Endodermal cell (in vitro differentiated cells): Measurements from ENCODE around the gene MIEF1. TPM values are rescaled to one million over a fixed set of nuclear protein-coding genes. Genes with fewer than 3 reads are reported as not detected.

Experiments
- DNase-seq: peaks from one replicate; pipeline ENCODE4 v3.0.0-alpha.2; 2017
- H3K27ac ChIP-seq: 2 replicates; pipeline ENCODE4 v1.5.1; 2013; ENCODE audit warnings: mild to moderate bottlenecking, low read depth, low read length, moderate library complexity
- H3K27me3 ChIP-seq: 2 replicates; pipeline ENCODE4 v1.6.1; 2013; ENCODE audit warnings: mild to moderate bottlenecking, low read length, moderate library complexity; ENCODE audit not compliant: insufficient read depth, control insufficient read depth, poor library complexity, severe bottlenecking
- H3K36me3 ChIP-seq: 2 replicates; pipeline ENCODE4 v1.7.0; 2013; ENCODE audit warnings: mild to moderate bottlenecking, low read length, moderate library complexity; ENCODE audit not compliant: control insufficient read depth, insufficient read depth
- H3K4me1 ChIP-seq: one replicate; pipeline ENCODE4 v1.7.0; 2013; ENCODE audit warnings: low read length; ENCODE audit not compliant: control insufficient read depth, insufficient read depth
- H3K4me3 ChIP-seq: 2 replicates; pipeline ENCODE4 v1.5.1; 2013; ENCODE audit warnings: mild to moderate bottlenecking, low read length, moderate library complexity
- H3K9ac ChIP-seq: 2 replicates; pipeline ENCODE4 v1.6.1; 2013; ENCODE audit warnings: mild to moderate bottlenecking, low read length, moderate library complexity; ENCODE audit not compliant: poor library complexity, severe bottlenecking; ENCODE audit errors: extremely low read depth
- H3K9me3 ChIP-seq: 2 replicates; pipeline ENCODE4 v1.6.1; 2013; ENCODE audit warnings: mild to moderate bottlenecking, low read length, moderate library complexity; ENCODE audit not compliant: control insufficient read depth
- H3K27ac Mint-ChIP-seq: 2 replicates; pipeline ENCODE4 v1.8.0; 2020; ENCODE audit warnings: mixed read lengths
- H3K27me3 Mint-ChIP-seq: 2 replicates; pipeline ENCODE4 v1.8.0; 2021; ENCODE audit warnings: mild to moderate bottlenecking, mixed read lengths; ENCODE audit not compliant: insufficient read depth
- H3K36me3 Mint-ChIP-seq: 2 replicates; pipeline ENCODE4 v1.8.0; 2020; ENCODE audit warnings: low read depth, mixed read lengths
- H3K4me1 Mint-ChIP-seq: 2 replicates; pipeline ENCODE4 v1.8.0; 2020; ENCODE audit warnings: mixed read lengths
- H3K4me3 Mint-ChIP-seq: 2 replicates; pipeline ENCODE4 v1.8.0; 2020; ENCODE audit warnings: mild to moderate bottlenecking, moderate library complexity, mixed read lengths
- H3K9me3 Mint-ChIP-seq: 2 replicates; pipeline ENCODE4 v1.8.0; 2020; ENCODE audit warnings: mild to moderate bottlenecking, mixed read lengths
- CTCF ChIP-seq: fragments of 200-600 bp; sonication (generic); conservative IDR thresholded peaks from 2 replicates; pipeline ENCODE4 v1.5.0; 2021; ENCODE audit warnings: antibody characterized with exemption, mild to moderate bottlenecking
- WGBS, 2 experiments: methylation state at CpG; one replicate each; pipeline versions ENCODE4 v1.1.5 to v1.1.7; 2013; ENCODE audit warnings: missing lambda C conversion rate in 2 of 2, mixed read lengths in 1 of 2; ENCODE audit not compliant: insufficient coverage in 1 of 2, insufficient read length in 1 of 2; 5-methylcytosine and 5-hydroxymethylcytosine counted together
- total RNA-seq, 2 donors: library from RNA; stranded (reverse); fragmentation: NEBNext Ultra II Directional in 1 of 2; extraction: Animal tissue kit (Norgen Biotek cat#: 25700) in 1 of 2; gene quantifications; 2 replicates in 1 of 2; 3 replicates in 1 of 2; pipeline ENCODE4 v1.2.1, GENCODE V29; 2021

Gene MIEF1
- total RNA-seq, 2 donors from 2014 or later: 36.0 to 43.3 TPM

GRCh38 chr22:39534092-39534506, 32.0 kb downstream of the MIEF1 start:
- no peaks in the 10 kb centered on the region for H3K9me3 Mint-ChIP-seq
- WGBS, 2 experiments: 88 to 90% methylated on average over 4 to 12 of the region's 12 CpGs
- no peaks in the 10 kb centered on the region for H3K27me3 ChIP-seq
- no peak overlapping the region for H3K27ac ChIP-seq
- H3K4me1 Mint-ChIP-seq: peaks cover 33% of the 10 kb centered on the region
- H3K4me1 ChIP-seq: peaks cover 25% of the 10 kb centered on the region
- peak overlapping the region; percentile 27 for H3K4me3 Mint-ChIP-seq
- no peak overlapping the region for H3K4me3 ChIP-seq
- no peak overlapping the region for H3K9ac ChIP-seq
- no peaks in the 10 kb centered on the region for H3K27me3 Mint-ChIP-seq
- DNase-seq: peak; percentile 74
- peak overlapping the region; percentile 92 for H3K27ac Mint-ChIP-seq
- no peaks in the 10 kb centered on the region for H3K9me3 ChIP-seq
- TF ChIP-seq CTCF: no peak
- peaks cover 22% of the 10 kb centered on the region for H3K36me3 ChIP-seq
- H3K36me3 Mint-ChIP-seq: peaks cover 20% of the 10 kb centered on the region

GRCh38 chr22:39534591-39535356, 32.7 kb downstream of the MIEF1 start:
- H3K4me1 Mint-ChIP-seq: peaks cover 28% of the 10 kb centered on the region

DNA sequence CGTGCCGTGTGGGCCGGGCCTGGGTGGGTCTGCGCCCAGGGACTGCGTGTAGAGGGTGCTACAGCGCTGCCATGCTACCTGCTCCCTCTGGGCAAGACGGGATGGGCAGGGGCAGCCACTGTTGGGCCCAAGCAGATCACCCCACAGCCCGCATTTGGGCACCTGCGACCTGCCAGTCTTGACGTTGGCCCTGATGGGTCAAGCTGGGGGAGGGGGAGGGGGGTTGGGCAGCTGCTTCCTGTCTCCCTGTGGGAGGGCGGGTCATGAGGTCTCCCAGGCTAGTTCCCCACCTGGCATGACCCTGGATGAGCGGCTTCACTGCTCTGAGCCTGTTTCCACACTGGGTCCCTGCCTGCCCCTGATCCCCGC, 33.3 kb downstream of the MIEF1 start:
- Mint-ChIP-seq H3K4me3 (no peak overlapping the region), H3K27me3 (peaks cover 3% of the 10 kb centered on the region)
- TF ChIP-seq CTCF: no peak

More at GRCh38 chr22:39534591-39535356, 32.7 kb downstream of the MIEF1 start:
- no peak overlapping the region for H3K27ac ChIP-seq
- Mint-ChIP-seq H3K9me3 (no peaks in the 10 kb centered on the region), H3K4me3 (peak overlapping the region; percentile 27), H3K27ac (peak overlapping the region; percentile 92), H3K36me3 (peaks cover 15% of the 10 kb centered on the region), H3K27me3 (no peaks in the 10 kb centered on the region)
- peak; percentile 98 for DNase-seq
- H3K9ac ChIP-seq: no peak overlapping the region
- H3K36me3 ChIP-seq: peaks cover 17% of the 10 kb centered on the region
- no peaks in the 10 kb centered on the region for H3K27me3 ChIP-seq
- 17 to 50% methylated on average over 8 to 41 of the region's 41 CpGs for WGBS, 2 experiments
- H3K9me3 ChIP-seq: no peaks in the 10 kb centered on the region
- peak; percentile 98 for TF ChIP-seq CTCF
- H3K4me1 ChIP-seq: peaks cover 25% of the 10 kb centered on the region
- no peak overlapping the region for H3K4me3 ChIP-seq

More for the DNA sequence above, 33.3 kb downstream of the MIEF1 start:
- no peak overlapping the region for H3K27ac Mint-ChIP-seq
- peaks cover 25% of the 10 kb centered on the region for H3K4me1 Mint-ChIP-seq
- H3K9me3 ChIP-seq: no peaks in the 10 kb centered on the region
- WGBS, 2 experiments: 72 to 74% methylated on average over 5 to 13 of the region's 13 CpGs
- no peak overlapping the region for H3K9ac ChIP-seq
- H3K36me3 ChIP-seq: peaks cover 12% of the 10 kb centered on the region
- no peak overlapping the region for H3K4me3 ChIP-seq
- peak; percentile 84 for DNase-seq
- peaks cover 25% of the 10 kb centered on the region for H3K4me1 ChIP-seq
- peaks cover 10% of the 10 kb centered on the region for H3K36me3 Mint-ChIP-seq
- H3K9me3 Mint-ChIP-seq: no peaks in the 10 kb centered on the region
- H3K27ac ChIP-seq: no peak overlapping the region
- H3K27me3 ChIP-seq: no peaks in the 10 kb centered on the region
